H1 (cell line): Measurements from ENCODE around the gene FGF14. TPM values are rescaled to one million over a fixed set of nuclear protein-coding genes. Genes with fewer than 3 reads are reported as not detected.

ENCODE experiments used
- CTCF ChIA-PET: fragments of 300-600 bp; sonication (Branson Sonifier 250); formaldehyde crosslinking; loops from one replicate; lab custom pipeline; 2021; ENCODE audit not compliant: partially characterized antibody; lab: Charles Lee
- POLR2A ChIA-PET: fragments of 300-600 bp; sonication (Branson Sonifier 250); formaldehyde crosslinking; loops from one replicate; lab custom pipeline; 2021; ENCODE audit warnings: inconsistent platforms; ENCODE audit not compliant: partially characterized antibody; lab: Charles Lee
- DNase-seq, 2 experiments: peaks; one replicate each; pipeline versions ENCODE4 v3.0.0 to v3.0.0-alpha.2; 2010 to 2022; ENCODE audit warnings: low spot score in 2 of 2, low read depth in 1 of 2, mixed read lengths in 1 of 2
- FAIRE-seq: peaks from 2 replicates; lab custom pipeline; 2011; peaks lifted over from hg19 to GRCh38; lab: Jason Lieb, UNC
- H2AFZ ChIP-seq: 2 replicates; pipeline ENCODE4 v1.8.1; 2012; ENCODE audit warnings: low read length, inconsistent platforms
- H2AK5ac ChIP-seq: 2 replicates; pipeline ENCODE4 v1.6.1; 2013; ENCODE audit warnings: low read depth, low read length
- H2BK120ac ChIP-seq: replicated peaks from 2 replicates; pipeline ENCODE3; 2013; ENCODE audit warnings: low read depth, low read length, inconsistent platforms
- H2BK12ac ChIP-seq: 2 replicates; pipeline ENCODE4 v1.6.1; 2013; ENCODE audit warnings: low read depth, low read length
- H2BK15ac ChIP-seq: 2 replicates; pipeline ENCODE4 v1.6.1; 2013; ENCODE audit warnings: low read length
- H2BK20ac ChIP-seq: 2 replicates; pipeline ENCODE4 v1.6.1; 2013; ENCODE audit warnings: low read length
- H2BK5ac ChIP-seq: 2 replicates; pipeline ENCODE4 v1.6.1; 2013; ENCODE audit warnings: low read depth, low read length
- H3K14ac ChIP-seq: 2 replicates; pipeline ENCODE4 v1.6.1; 2013; ENCODE audit warnings: inconsistent platforms; ENCODE audit not compliant: insufficient read length
- H3K18ac ChIP-seq: 2 replicates; pipeline ENCODE4 v1.6.1; 2013; ENCODE audit warnings: low read length; ENCODE audit errors: extremely low read depth
- H3K23ac ChIP-seq: 2 replicates; pipeline ENCODE4 v1.6.1; 2013; ENCODE audit warnings: inconsistent platforms; ENCODE audit not compliant: insufficient read length
- H3K23me2 ChIP-seq: 2 replicates; pipeline ENCODE4 v1.6.1; 2013; ENCODE audit warnings: low read depth, low read length
- H3K27ac ChIP-seq: 2 replicates; pipeline ENCODE4 v1.6.1; 2011; ENCODE audit warnings: low read depth, low read length, inconsistent platforms
- H3K27me3 ChIP-seq, 4 experiments: replicated peaks in 1 of 4; 1 replicate in 1 of 4; 2 replicates in 3 of 4; pipeline versions ENCODE4 v1.6.1 to v1.8.1; 2011 to 2013; ENCODE audit warnings: low read length in 3 of 4, mild to moderate bottlenecking in 3 of 4, inconsistent platforms in 2 of 4, mixed read lengths in 2 of 4, moderate library complexity in 1 of 4; ENCODE audit not compliant: control insufficient read depth in 3 of 4, insufficient read depth in 3 of 4; ENCODE audit errors: extremely low read depth in 1 of 4
- H3K36me3 ChIP-seq, 4 experiments: 2 replicates each; pipeline versions ENCODE4 v1.6.1 to v1.8.1; 2011 to 2013; ENCODE audit warnings: mild to moderate bottlenecking in 4 of 4, low read length in 3 of 4, moderate library complexity in 2 of 4, control low read depth in 1 of 4, inconsistent platforms in 1 of 4; ENCODE audit not compliant: insufficient read depth in 4 of 4, control insufficient read depth in 2 of 4
- H3K4ac ChIP-seq: replicated peaks from 2 replicates; pipeline ENCODE3; 2013; ENCODE audit warnings: low read length, low read depth, mixed read lengths, inconsistent platforms; ENCODE audit not compliant: insufficient read length
- H3K4me1 ChIP-seq, 4 experiments: replicated peaks in 1 of 4; 1 replicate in 1 of 4; 2 replicates in 3 of 4; pipeline versions ENCODE4 v1.6.1 to v1.8.1; 2011 to 2013; ENCODE audit warnings: low read length in 3 of 4, inconsistent platforms in 2 of 4, mixed read lengths in 1 of 4; ENCODE audit not compliant: insufficient read depth in 4 of 4, control insufficient read depth in 3 of 4
- H3K4me2 ChIP-seq, 2 experiments: 2 replicates each; pipeline versions ENCODE4 v1.6.1 to v1.8.1; 2011 to 2013; ENCODE audit warnings: low read depth in 2 of 2, low read length in 2 of 2, control low read depth in 1 of 2, inconsistent platforms in 1 of 2, mild to moderate bottlenecking in 1 of 2; ENCODE audit not compliant: insufficient read depth in 1 of 2
- H3K4me3 ChIP-seq, 4 experiments: fragments of 200-600, 300-600 bp in 1 of 4; sonication (generic), shearing (Covaris generic), sonication (Bioruptor Twin) in 1 of 4; 2 replicates each; pipeline versions ENCODE4 v1.5.1 to v1.8.1; 2011 to 2016; ENCODE audit warnings: low read length in 4 of 4, low read depth in 3 of 4, control low read depth in 2 of 4, inconsistent platforms in 2 of 4, mild to moderate bottlenecking in 2 of 4, mixed read lengths in 1 of 4, moderate library complexity in 1 of 4; ENCODE audit not compliant: insufficient read depth in 2 of 4; ENCODE audit errors: extremely low read depth in 1 of 4
- H3K56ac ChIP-seq: replicated peaks from 2 replicates; pipeline ENCODE3; 2013; ENCODE audit warnings: low read depth, mild to moderate bottlenecking, mixed read lengths, low read length, inconsistent platforms; ENCODE audit not compliant: insufficient read length
- H3K79me1 ChIP-seq: 2 replicates; pipeline ENCODE4 v1.6.1; 2013; ENCODE audit warnings: low read depth, low read length, control low read depth
- H3K79me2 ChIP-seq, 2 experiments: 2 replicates each; pipeline versions ENCODE4 v1.6.1 to v1.8.1; 2012 to 2013; ENCODE audit warnings: low read length in 2 of 2, mild to moderate bottlenecking in 2 of 2, inconsistent platforms in 1 of 2; ENCODE audit not compliant: insufficient read depth in 2 of 2, control insufficient read depth in 1 of 2
- H3K9ac ChIP-seq, 4 experiments: replicated peaks in 1 of 4; 1 replicate in 1 of 4; 2 replicates in 3 of 4; pipeline versions ENCODE4 v1.6.1 to v1.8.1; 2011 to 2013; ENCODE audit warnings: low read depth in 3 of 4, low read length in 3 of 4, control low read depth in 2 of 4, mild to moderate bottlenecking in 2 of 4, moderate library complexity in 2 of 4, inconsistent platforms in 1 of 4; ENCODE audit errors: extremely low read depth in 1 of 4
- H3K9me3 ChIP-seq, 2 experiments: 2 replicates each; pipeline versions ENCODE4 v1.6.1 to v1.8.1; 2012 to 2013; ENCODE audit warnings: mild to moderate bottlenecking in 2 of 2, moderate library complexity in 2 of 2, control low read depth in 1 of 2, inconsistent platforms in 1 of 2, low read depth in 1 of 2, low read length in 1 of 2, mixed read lengths in 1 of 2; ENCODE audit not compliant: insufficient read depth in 2 of 2
- H4K20me1 ChIP-seq, 2 experiments: replicated peaks in 1 of 2; 2 replicates each; pipeline versions ENCODE3 to v1.8.1; 2011 to 2013; ENCODE audit warnings: inconsistent platforms in 2 of 2, low read length in 2 of 2, mild to moderate bottlenecking in 1 of 2; ENCODE audit not compliant: insufficient read depth in 2 of 2, control insufficient read depth in 1 of 2
- H4K5ac ChIP-seq: 2 replicates; pipeline ENCODE4 v1.6.1; 2013; ENCODE audit warnings: low read length, low read depth, mixed read lengths, inconsistent platforms; ENCODE audit not compliant: insufficient read length
- H4K8ac ChIP-seq: 2 replicates; pipeline ENCODE4 v1.8.0; 2013; ENCODE audit warnings: mild to moderate bottlenecking, moderate library complexity, low read length, inconsistent platforms; ENCODE audit not compliant: insufficient read depth; ENCODE audit errors: extremely low read depth
- H4K91ac ChIP-seq: replicated peaks from 2 replicates; pipeline ENCODE3; 2013; ENCODE audit warnings: low read length, mixed read lengths, inconsistent platforms; ENCODE audit not compliant: insufficient read length
- SIX5 ChIP-seq: IDR thresholded peaks from 2 replicates; pipeline ENCODE4 v1.6.1; 2011; ENCODE audit warnings: mild to moderate bottlenecking, low read depth, low read length
- WGBS, 2 experiments: shearing (Covaris generic) in 1 of 2; methylation state at CpG; one replicate each; pipeline versions ENCODE4 v1.1.6 to v1.1.7; 2013 to 2015; ENCODE audit warnings: low lambda C conversion rate in 2 of 2, mixed read lengths in 2 of 2, inconsistent platforms in 1 of 2, low coverage in 1 of 2, missing lambda C conversion rate in 1 of 2; ENCODE audit not compliant: insufficient replicate concordance in 2 of 2, insufficient coverage in 1 of 2, insufficient read length in 1 of 2; ENCODE audit errors: extremely low coverage in 1 of 2, missing lambda C conversion rate in 1 of 2; 5-methylcytosine and 5-hydroxymethylcytosine counted together
- polyA plus RNA-seq, 7 experiments: library from polyadenylated mRNA; depleted of rRNA in 3 of 7; stranded (reverse) in 5 of 7; unstranded in 2 of 7; fragments of >200 nt in 5 of 7; fragments of 200-250 nt in 2 of 7; gene quantifications; 1 replicate in 5 of 7; 2 replicates in 1 of 7; 4 replicates in 1 of 7; pipeline versions ENCODE4 v1.2.1 to v1.2.3, GENCODE V29; 2011 to 2013; ENCODE audit warnings: missing spikeins in 2 of 7, mixed read lengths in 2 of 7
- total RNA-seq: library from RNA; stranded (reverse); fragmentation: NEBNext Ultra II Directional; extraction: Animal tissue kit (Norgen Biotek cat#: 25700); gene quantifications from 2 replicates; pipeline ENCODE4 v1.2.1, GENCODE V29; 2021

The FGF14 gene
- total and polyA plus RNA-seq, 2 of the 8 experiments (the other 6 are each of a cell fraction or from before 2014, with no cell fraction given): 0.05 to 0.58 TPM

DNA sequence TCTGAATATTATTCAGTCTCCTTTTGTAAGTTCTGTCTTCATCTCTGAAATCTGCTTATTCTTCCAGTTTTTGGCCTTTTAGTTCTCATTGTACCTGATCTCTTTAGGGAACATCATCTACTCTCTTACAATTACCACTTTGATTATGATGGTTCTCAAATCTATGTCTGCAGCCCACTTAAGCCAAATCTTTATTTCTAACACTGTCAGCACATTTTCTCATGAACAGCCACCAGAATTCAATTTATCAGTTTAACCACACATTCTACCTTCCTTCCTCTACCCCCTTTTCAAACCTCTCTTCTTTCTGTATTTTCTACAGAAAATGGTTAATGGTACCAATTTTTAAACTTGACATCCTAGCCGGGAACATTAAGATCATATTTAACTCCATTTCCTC is 175.3 kb downstream of the FGF14 start:
- H4K91ac ChIP-seq: no peak overlapping the region
- no peak for TF ChIP-seq SIX5
- no peaks in the 10 kb centered on the region for H3K79me2 ChIP-seq
- H3K4me1 ChIP-seq: no peaks in the 10 kb centered on the region
- H3K27ac ChIP-seq: no peak overlapping the region
- no peaks in the 10 kb centered on the region for H3K36me3 ChIP-seq
- ChIA-PET POLR2A (no interaction called here), CTCF (interaction anchor here (1.0 kb wide), 1 partner anchor 29 kb away, joined by 3 read pairs; no protein-coding TSS in a partner anchor)
- no peak for DNase-seq
- no peaks in the 10 kb centered on the region for H3K27me3 ChIP-seq
- H2BK120ac ChIP-seq: no peak overlapping the region
- 87% methylated on average over 1 of the region's 1 CpG; no CpG with 5 or more reads in 1 of the 2 experiments for WGBS, 2 experiments
- no peak overlapping the region for H3K4ac ChIP-seq
- no peak overlapping the region for H4K5ac ChIP-seq
- H2AFZ ChIP-seq: no peak overlapping the region
- H3K14ac ChIP-seq: no peak overlapping the region
- no peak overlapping the region for H3K9ac ChIP-seq
- H4K20me1 ChIP-seq: no peaks in the 10 kb centered on the region
- H4K8ac ChIP-seq: no peak overlapping the region
- H2BK12ac ChIP-seq: no peak overlapping the region
- H3K4me3 ChIP-seq: no peak overlapping the region
- H3K9me3 ChIP-seq: no peaks in the 10 kb centered on the region
- H3K18ac ChIP-seq: no peak overlapping the region
- no peak overlapping the region for H2BK15ac ChIP-seq
- no peak overlapping the region for H3K23ac ChIP-seq
- H3K56ac ChIP-seq: no peak overlapping the region
- H3K23me2 ChIP-seq: no peaks in the 10 kb centered on the region
- no peak overlapping the region for H2BK20ac ChIP-seq
- H3K4me2 ChIP-seq: no peak overlapping the region
- no peaks in the 10 kb centered on the region for H3K79me1 ChIP-seq
- H2AK5ac ChIP-seq: no peak overlapping the region
- no peak overlapping the region for H2BK5ac ChIP-seq
- FAIRE-seq: no peak
